Adrenal gland (tissue), 12 donors: ENCODE results near the gene MYADML2. TPM values are rescaled to one million over a fixed set of nuclear protein-coding genes. Genes with fewer than 3 reads are reported as not detected.

ENCODE experiments used
- DNase-seq, 7 donors: peaks; one replicate each; pipeline ENCODE4 v3.0.0-alpha.2; 2019 to 2020
- H3K27ac ChIP-seq, 5 donors: fragments of 200-600 bp; sonication (generic) in 4 of 5; 1 replicate in 3 of 5; 2 replicates in 2 of 5; pipeline versions ENCODE4 v1.5.1 to v1.8.0; 2016 to 2020; ENCODE audit warnings: mild to moderate bottlenecking in 1 of 5
- H3K27me3 ChIP-seq: fragments of 200-600 bp; 2 replicates; pipeline ENCODE4 v1.8.0; 2021
- H3K36me3 ChIP-seq, 2 donors: fragments of 200-600 bp; replicated peaks in 1 of 2; 1 replicate in 1 of 2; 2 replicates in 1 of 2; pipeline versions ENCODE4 v1.5.1 to v1.8.0; 2018 to 2022
- H3K4me1 ChIP-seq, 2 donors: fragments of 200-600 bp; replicated peaks in 1 of 2; 1 replicate in 1 of 2; 2 replicates in 1 of 2; pipeline versions ENCODE4 v1.5.1 to v1.8.0; 2018 to 2021
- H3K4me3 ChIP-seq, 4 donors: fragments of 200-600 bp; sonication (generic) in 3 of 4; one replicate each; pipeline ENCODE4 v1.5.1; 2016 to 2018
- H3K9me3 ChIP-seq, 3 donors: fragments of 200-600 bp; sonication (generic) in 1 of 3; replicated peaks in 1 of 3; 1 replicate in 2 of 3; 2 replicates in 1 of 3; pipeline versions ENCODE4 v1.5.1 to v1.8.0; 2016 to 2021
- POLR2A ChIP-seq, 2 donors: fragments of 450-650 bp; IDR thresholded peaks; one replicate each; pipeline ENCODE4 v1.6.1; 2017; ENCODE audit warnings: antibody characterized with exemption in 2 of 2, mild to moderate bottlenecking in 2 of 2, moderate library complexity in 1 of 2
- WGBS, 4 donors: extraction: QIAGEN DNeasy Blood & Tissue Kit in 2 of 4; methylation state at CpG; one replicate each; pipeline versions ENCODE4 v1.1.5 to v1.1.7; 2013 to 2017; 5-methylcytosine and 5-hydroxymethylcytosine counted together
- intact Hi-C, 2 donors: fragments of 100-400 bp; cut with DNase I; formaldehyde crosslinking; loops; one replicate each; pipeline versions ENCODE4 v1.14.1 to v1.15.0; 2022 to 2023
- polyA plus RNA-seq, 3 donors: library from polyadenylated mRNA; stranded (reverse); fragments of 200-250 nt in 2 of 3; fragments of 350-450 nt in 1 of 3; fragmentation: Illumina TruSeq in 1 of 3; extraction: RNeasy Lipid Tissue Mini Kit (QIAGEN cat#74804) in 1 of 3; gene quantifications; one replicate each; pipeline ENCODE4 v1.2.3, GENCODE V29; 2013 to 2014
- total RNA-seq, 9 donors: library from RNA; depleted of rRNA in 4 of 9; stranded (reverse); fragments of >200 nt in 4 of 9; fragments of 120-200 nt in 1 of 9; fragmentation: NEBNext Ultra II Directional in 1 of 9; extraction: Animal tissue kit (Norgen Biotek cat#: 25700) in 1 of 9; gene quantifications; one replicate each; pipeline versions ENCODE4 v1.1.0 to v1.2.4, GENCODE V29; 2013 to 2023
- TF ChIP-seq, protein P1 (sequence below), 6 experiments: fragments of 450-650 bp in 4 of 6; fragments of 200-600 bp in 2 of 6; sonication (generic) in 1 of 6; IDR thresholded peaks; 1 replicate in 5 of 6; 2 replicates in 1 of 6; pipeline versions ENCODE4 v1.5.1 to v1.8.0; 2016 to 2021; ENCODE audit warnings: antibody characterized with exemption in 6 of 6, mild to moderate bottlenecking in 2 of 6, moderate library complexity in 1 of 6
- donor health status: healthy with polysubstance abuse.
- donor health status: Bipolar disorder and iron deficiency.
- donor health status: DM: yes; HTN: yes; CAD: no.
- donor health status: DM: no; HTN: no; CAD: no.
- donor health status: DM: no; HTN: no; CAD: no.
- donor health status: DM: yes; HTN: yes; CAD: no.

Gene MYADML2
- total and polyA plus RNA-seq, 12 donors: not detected

GRCh38 chr17:81911969-81912368 is 35.1 kb downstream of the MYADML2 start:
- peaks cover 12 to 20% of the 10 kb centered on the region in 2 donors for H3K4me1 ChIP-seq
- no peaks in the 10 kb centered on the region for H3K27me3 ChIP-seq
- no peak for TF ChIP-seq POLR2A (IDR thresholded peaks at IDR 0.05)
- TF ChIP-seq, protein P1, sequence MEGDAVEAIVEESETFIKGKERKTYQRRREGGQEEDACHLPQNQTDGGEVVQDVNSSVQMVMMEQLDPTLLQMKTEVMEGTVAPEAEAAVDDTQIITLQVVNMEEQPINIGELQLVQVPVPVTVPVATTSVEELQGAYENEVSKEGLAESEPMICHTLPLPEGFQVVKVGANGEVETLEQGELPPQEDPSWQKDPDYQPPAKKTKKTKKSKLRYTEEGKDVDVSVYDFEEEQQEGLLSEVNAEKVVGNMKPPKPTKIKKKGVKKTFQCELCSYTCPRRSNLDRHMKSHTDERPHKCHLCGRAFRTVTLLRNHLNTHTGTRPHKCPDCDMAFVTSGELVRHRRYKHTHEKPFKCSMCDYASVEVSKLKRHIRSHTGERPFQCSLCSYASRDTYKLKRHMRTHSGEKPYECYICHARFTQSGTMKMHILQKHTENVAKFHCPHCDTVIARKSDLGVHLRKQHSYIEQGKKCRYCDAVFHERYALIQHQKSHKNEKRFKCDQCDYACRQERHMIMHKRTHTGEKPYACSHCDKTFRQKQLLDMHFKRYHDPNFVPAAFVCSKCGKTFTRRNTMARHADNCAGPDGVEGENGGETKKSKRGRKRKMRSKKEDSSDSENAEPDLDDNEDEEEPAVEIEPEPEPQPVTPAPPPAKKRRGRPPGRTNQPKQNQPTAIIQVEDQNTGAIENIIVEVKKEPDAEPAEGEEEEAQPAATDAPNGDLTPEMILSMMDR (IDR thresholded peaks at IDR 0.05): no peak
- no peaks in the 10 kb centered on the region for H3K9me3 ChIP-seq
- intact Hi-C loops: no loop called here
- no peak for DNase-seq
- H3K27ac ChIP-seq: peak overlapping the region in 2 of 5 donors; percentile 15 to 30
- H3K4me3 ChIP-seq: peak overlapping the region in 1 of 4 donors; percentile 26
- 77 to 82% (median 80%) methylated on average over 14 to 19 of the region's 19 CpGs for WGBS, 4 donors
- H3K36me3 ChIP-seq: peaks cover 0 to 36% of the 10 kb centered on the region in 2 donors

DNA sequence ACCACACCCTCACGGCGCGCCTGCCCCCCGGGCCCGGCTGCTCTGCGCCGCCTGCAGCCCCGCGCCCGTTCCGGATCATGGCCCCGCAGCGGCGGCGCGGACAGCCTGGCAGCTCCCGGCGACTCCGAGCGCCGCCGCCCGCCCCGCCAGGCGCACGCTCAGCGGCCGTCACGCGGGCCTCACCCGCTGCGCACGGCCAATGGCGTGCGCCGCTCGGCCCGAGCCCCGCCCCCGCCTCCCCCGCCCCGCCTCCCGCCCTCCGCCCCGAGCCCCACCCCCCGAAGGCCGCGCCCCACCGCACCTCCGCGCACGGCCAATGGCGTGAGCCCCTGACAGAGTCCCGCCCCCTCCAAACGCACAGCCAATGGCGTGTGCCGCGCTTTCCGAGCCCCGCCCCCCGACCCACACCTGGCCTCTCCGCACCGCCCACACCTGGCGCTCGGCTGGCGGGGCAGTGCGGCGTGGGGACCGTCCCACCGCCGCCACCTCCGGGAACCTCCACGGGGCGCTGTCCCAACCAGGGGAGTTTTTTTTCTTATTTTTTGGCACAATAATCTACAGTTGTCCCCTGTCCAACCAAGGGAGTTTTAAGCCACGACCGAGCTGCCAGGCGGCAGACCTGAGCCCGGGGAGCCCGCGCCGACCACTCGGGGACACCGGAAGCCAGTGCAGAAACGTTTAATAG is 35.6 kb downstream of the MYADML2 start, which contains the start of gene PCYT2:
Gene PCYT2 (minus strand): TSS at position 123 of the 685 bp plus-strand sequence. CDS start 44 bp downstream, at position 79.
- peak within 1 kb of the TSS in 3 of 5 donors; percentile 15 to 84 (median 30) for H3K27ac ChIP-seq
- peaks cover 0 to 36% of the 10 kb centered on the region in 2 donors for H3K36me3 ChIP-seq
- intact Hi-C loops: no loop called here
- WGBS, 4 donors: 2 to 20% (median 4%) methylated on average over 13 to 84 of the region's 84 CpGs
- H3K4me1 ChIP-seq: peaks cover 7 to 15% of the 10 kb centered on the region in 2 donors
- no peaks in the 10 kb centered on the region for H3K27me3 ChIP-seq
- TF ChIP-seq, protein P1 (IDR thresholded peaks at IDR 0.05): peak in 1 of 6 experiments; percentile 14
- TF ChIP-seq POLR2A (IDR thresholded peaks at IDR 0.05): peak in 1 of 2 donors; percentile 31
- H3K9me3 ChIP-seq: no peaks in the 10 kb centered on the region
- H3K4me3 ChIP-seq: peak within 1 kb of the TSS in 3 of 4 donors; percentile 25 to 84 (median 36)
- peak; percentile 89 to 94 (median 92) for DNase-seq

GRCh38 chr17:81910840-81911276 is 36.2 kb downstream of the MYADML2 start:
- intact Hi-C loops: no loop called here
- no peak for TF ChIP-seq POLR2A (IDR thresholded peaks at IDR 0.05)
- TF ChIP-seq, protein P1 (IDR thresholded peaks at IDR 0.05): no peak
- WGBS, 4 donors: 1 to 4% (median 3%) methylated on average over 11 to 55 of the region's 55 CpGs; no CpG with 5 or more reads in 1 of the 4 donors
- peak in 1 of 7 donors; percentile 51 for DNase-seq
- Histone ChIP-seq H3K36me3 (peaks cover 0 to 36% of the 10 kb centered on the region in 2 donors), H3K27me3 (no peaks in the 10 kb centered on the region), H3K27ac (peak overlapping the region in 1 of 5 donors; percentile 84), H3K4me1 (peaks cover 7 to 11% of the 10 kb centered on the region in 2 donors), H3K4me3 (peak overlapping the region in 3 of 4 donors; percentile 25 to 84 (median 36)), H3K9me3 (no peaks in the 10 kb centered on the region)

- H3K4me3 ChIP-seq: peak overlapping the region in 3 of 4 donors; percentile 25 to 84 (median 36)
- no peaks in the 10 kb centered on the region for H3K27me3 ChIP-seq
- H3K27ac ChIP-seq: peak overlapping the region in 1 of 5 donors; percentile 84
- 26 to 46% (median 45%) methylated on average over 10 to 23 of the region's 23 CpGs for WGBS, 4 donors
- intact Hi-C loops: no loop called here
- H3K4me1 ChIP-seq: peaks cover 7 to 11% of the 10 kb centered on the region in 2 donors
- H3K36me3 ChIP-seq: peaks cover 0 to 31% of the 10 kb centered on the region in 2 donors
- H3K9me3 ChIP-seq: no peaks in the 10 kb centered on the region
- TF ChIP-seq POLR2A (IDR thresholded peaks at IDR 0.05): no peak
- TF ChIP-seq, protein P1 (IDR thresholded peaks at IDR 0.05): no peak
- peak in 1 of 7 donors; percentile 50 for DNase-seq
These were observed 36.8 kb downstream of the MYADML2 start for GRCh38 chr17:81909966-81910839.
